ENCODE results near the gene BABAM2.

BABAM2 gene

GRCh38 chr2:28291811-28292440, 401.4 kb downstream of the BABAM2 start:
- Histone ChIP-seq H3K79me2 (no peaks in the 10 kb centered on the region), H2AFZ (no peak overlapping the region), H3K36me3 (ENCODE audit: control insufficient read depth, insufficient read depth, low read length) (no peaks in the 10 kb centered on the region), H3K27me3 (ENCODE audit: control insufficient read depth, insufficient read depth, low read length) (no peaks in the 10 kb centered on the region), H3K27ac (no peak overlapping the region), H3K9me3 (ENCODE audit: control insufficient read depth, low read length) (no peaks in the 10 kb centered on the region), H3K9ac (no peak overlapping the region), H3K4me2 (ENCODE audit: low read length) (no peak overlapping the region), H3K4me3 (ENCODE audit: low read depth, low read length) (no peak overlapping the region), H3K4me1 (no peaks in the 10 kb centered on the region)
- TF ChIP-seq CTCF (IDR thresholded peaks at IDR 0.05) = no peak

DNA sequence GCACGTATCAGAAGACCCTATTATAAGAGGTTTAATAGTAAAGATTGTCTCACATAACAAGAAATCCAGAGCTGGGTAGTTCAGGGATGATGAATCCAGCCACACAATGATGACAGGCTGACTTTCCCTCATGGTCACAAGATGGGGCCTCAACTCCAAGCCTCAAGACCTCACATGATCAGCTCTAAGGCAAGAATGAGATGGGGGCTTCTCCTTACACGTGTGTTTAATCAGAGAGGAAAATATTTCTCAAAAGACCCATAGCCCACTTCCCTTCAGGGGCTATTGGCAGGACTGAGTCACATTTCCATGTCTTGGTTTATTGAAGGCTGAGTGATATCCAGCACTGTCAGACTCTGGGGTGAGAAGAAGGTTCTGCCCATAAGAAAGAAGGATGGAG, 402.0 kb downstream of the BABAM2 start:
- Histone ChIP-seq H3K36me3 (ENCODE audit: control insufficient read depth, insufficient read depth, low read length) (no peaks in the 10 kb centered on the region), H3K4me3 (ENCODE audit: low read depth, low read length) (no peak overlapping the region), H3K27me3 (ENCODE audit: control insufficient read depth, insufficient read depth, low read length) (no peaks in the 10 kb centered on the region), H3K27ac (no peak overlapping the region), H2AFZ (no peak overlapping the region), H3K79me2 (no peaks in the 10 kb centered on the region), H3K4me1 (no peaks in the 10 kb centered on the region), H3K4me2 (ENCODE audit: low read length) (no peak overlapping the region), H3K9ac (no peak overlapping the region), H3K9me3 (ENCODE audit: control insufficient read depth, low read length) (no peaks in the 10 kb centered on the region)
- TF ChIP-seq CTCF (IDR thresholded peaks at IDR 0.05) = no peak

- Histone ChIP-seq H3K9ac (no peak overlapping the region), H3K4me2 (ENCODE audit: low read length) (no peak overlapping the region)
- no peak for TF ChIP-seq CTCF (IDR thresholded peaks at IDR 0.05)
Measured at GRCh38 chr2:28293416-28293815, 402.9 kb downstream of the BABAM2 start.

DNA sequence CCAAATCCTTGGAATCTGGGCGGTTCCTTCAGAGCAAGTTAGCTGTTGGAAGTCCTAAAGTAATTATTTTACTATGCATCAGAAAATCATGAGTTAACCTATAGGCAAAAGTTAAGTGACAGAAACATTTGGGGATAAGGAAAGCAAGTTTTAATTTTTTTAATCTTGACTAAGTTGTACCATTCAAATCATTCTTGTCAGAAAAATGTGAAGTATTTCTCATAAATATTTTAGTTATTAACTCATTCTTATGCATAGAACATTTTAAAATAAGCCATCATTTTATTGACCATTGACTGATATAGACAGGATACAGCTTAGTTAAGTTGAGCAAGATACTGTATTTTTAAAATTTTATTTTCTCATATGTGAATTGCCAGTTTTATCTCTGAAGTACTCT, 403.9 kb downstream of the BABAM2 start:
- no peak overlapping the region for H3K4me3 ChIP-seq (ENCODE audit: low read depth, low read length)
- H2AFZ ChIP-seq = no peak overlapping the region
- H3K27ac ChIP-seq = no peak overlapping the region
- no peak overlapping the region for H3K9ac ChIP-seq
- no peaks in the 10 kb centered on the region for H3K79me2 ChIP-seq
- TF ChIP-seq CTCF (IDR thresholded peaks at IDR 0.05) = no peak
- no peak overlapping the region for H3K4me2 ChIP-seq (ENCODE audit: low read length)
- H3K9me3 ChIP-seq (ENCODE audit: control insufficient read depth, low read length) = no peaks in the 10 kb centered on the region
- H3K27me3 ChIP-seq (ENCODE audit: control insufficient read depth, insufficient read depth, low read length) = no peaks in the 10 kb centered on the region
- no peaks in the 10 kb centered on the region for H3K4me1 ChIP-seq
- no peaks in the 10 kb centered on the region for H3K36me3 ChIP-seq (ENCODE audit: control insufficient read depth, insufficient read depth, low read length)

More at GRCh38 chr2:28293416-28293815, 402.9 kb downstream of the BABAM2 start:
- Histone ChIP-seq H3K9me3 (ENCODE audit: control insufficient read depth, low read length) (no peaks in the 10 kb centered on the region), H3K79me2 (no peaks in the 10 kb centered on the region), H2AFZ (no peak overlapping the region), H3K36me3 (ENCODE audit: control insufficient read depth, insufficient read depth, low read length) (no peaks in the 10 kb centered on the region), H3K27ac (no peak overlapping the region), H3K27me3 (ENCODE audit: control insufficient read depth, insufficient read depth, low read length) (no peaks in the 10 kb centered on the region), H3K4me1 (no peaks in the 10 kb centered on the region), H3K4me3 (ENCODE audit: low read depth, low read length) (no peak overlapping the region)

DNA sequence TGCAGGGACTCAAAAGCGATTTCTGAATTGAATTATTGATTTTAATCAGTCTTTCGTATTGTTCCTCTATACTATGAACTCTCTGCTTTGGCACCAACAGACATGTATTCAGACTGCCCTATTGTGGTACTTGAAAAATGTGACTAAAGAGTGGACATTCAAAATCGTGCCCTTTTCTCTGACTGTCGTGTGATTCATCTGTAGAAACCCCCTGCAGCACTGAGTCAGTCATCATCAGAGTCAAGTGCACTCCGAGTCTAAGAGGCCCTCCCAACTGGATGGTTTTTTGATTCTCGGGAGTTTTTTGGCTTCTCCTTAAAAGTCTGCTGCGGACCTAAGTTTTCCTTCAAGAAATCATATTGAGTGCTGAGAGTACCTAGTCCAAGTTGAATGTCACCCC, 405.7 kb downstream of the BABAM2 start:
- Histone ChIP-seq H3K27ac (no peak overlapping the region), H2AFZ (no peak overlapping the region), H3K79me2 (no peaks in the 10 kb centered on the region)

More for the DNA sequence above, 405.7 kb downstream of the BABAM2 start:
- H3K27me3 ChIP-seq (ENCODE audit: control insufficient read depth, insufficient read depth, low read length) = no peaks in the 10 kb centered on the region
- H3K9ac ChIP-seq = no peak overlapping the region
- H3K9me3 ChIP-seq (ENCODE audit: control insufficient read depth, low read length) = no peaks in the 10 kb centered on the region
- H3K36me3 ChIP-seq (ENCODE audit: control insufficient read depth, insufficient read depth, low read length) = no peaks in the 10 kb centered on the region
- H3K4me3 ChIP-seq (ENCODE audit: low read depth, low read length) = no peak overlapping the region
- no peak for TF ChIP-seq CTCF (IDR thresholded peaks at IDR 0.05)
- H3K4me1 ChIP-seq = no peaks in the 10 kb centered on the region
- no peak overlapping the region for H3K4me2 ChIP-seq (ENCODE audit: low read length)

Measured in parathyroid adenoma (tissue), 2 donors.